Activated CD4-positive, alpha-beta memory T cell treated with anti-CD3 and anti-CD28 coated beads for 36 hours (primary cell): ENCODE measurements around the gene RAD51. TPM values are rescaled to one million over a fixed set of nuclear protein-coding genes. Genes with fewer than 3 reads are reported as not detected.

ENCODE experiments used
- CTCF ChIA-PET: fragments of 350-600 bp; sonication (Branson Sonifier 250); formaldehyde crosslinking; loops from one replicate; lab custom pipeline; 2021; ENCODE audit warnings: antibody characterized with exemption, inconsistent platforms; lab: Charles Lee
- POLR2A ChIA-PET: fragments of 350-600 bp; sonication (Branson Sonifier 250); formaldehyde crosslinking; loops from one replicate; lab custom pipeline; 2021; ENCODE audit warnings: antibody characterized with exemption; lab: Charles Lee
- DNase-seq: peaks from one replicate; pipeline ENCODE4 v3.0.0-alpha.2; 2020
- H3K27ac Mint-ChIP-seq: one replicate; pipeline ENCODE4 v1.8.0; 2021; ENCODE audit warnings: mixed read lengths
- H3K27me3 Mint-ChIP-seq: one replicate; pipeline ENCODE4 v1.8.0; 2021; ENCODE audit warnings: mixed read lengths
- H3K36me3 Mint-ChIP-seq: one replicate; pipeline ENCODE4 v1.8.0; 2021; ENCODE audit warnings: mixed read lengths
- H3K4me1 Mint-ChIP-seq: one replicate; pipeline ENCODE4 v1.8.0; 2021; ENCODE audit warnings: low read depth, mixed read lengths
- H3K4me3 Mint-ChIP-seq: one replicate; pipeline ENCODE4 v1.8.0; 2021; ENCODE audit warnings: mild to moderate bottlenecking, mixed read lengths
- H3K9me3 Mint-ChIP-seq: one replicate; pipeline ENCODE4 v1.8.0; 2021; ENCODE audit warnings: mixed read lengths
- intact Hi-C: fragments of 100-400 bp; cut with micrococcal nuclease; formaldehyde crosslinking; loops from one replicate; pipeline ENCODE4 v1.15.1; 2023
- total RNA-seq, 2 experiments: library from RNA; stranded (reverse); gene quantifications; one replicate each; pipeline ENCODE4 v1.2.3, GENCODE V29; 2021

Gene RAD51
- total RNA-seq, 2 experiments from 2014 or later, result 67.1 to 70.0 TPM

DNA sequence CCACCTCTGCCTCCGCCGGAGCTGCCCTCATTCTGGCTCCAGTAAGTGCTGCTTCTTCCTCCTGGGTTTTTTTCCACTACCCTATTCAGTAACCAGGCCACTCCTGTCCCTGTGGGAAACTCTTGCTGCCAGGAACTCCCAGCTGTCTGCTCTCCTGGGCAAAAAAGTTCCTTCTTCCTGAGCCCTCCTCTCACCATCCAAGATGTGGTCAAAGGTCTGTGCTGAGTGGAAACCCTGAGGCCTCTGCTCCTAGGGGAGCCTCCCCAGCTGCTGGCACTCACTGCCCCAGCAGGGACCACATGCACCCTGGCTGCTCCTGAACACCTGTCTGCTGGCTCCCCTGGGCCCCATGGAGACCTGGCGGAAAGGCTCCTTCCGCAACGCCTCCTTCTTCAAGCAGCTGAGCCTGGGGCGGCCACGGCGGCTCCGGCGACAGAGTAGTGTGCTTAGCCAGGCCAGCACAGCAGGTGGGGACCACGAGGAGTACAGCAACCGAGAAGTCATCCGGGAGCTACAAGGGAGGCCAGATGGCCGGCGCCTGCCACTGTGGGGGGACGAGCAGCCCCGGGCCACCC is 75.3 kb downstream of the RAD51 start:
- intact Hi-C loops, result no loop called here
- Mint-ChIP-seq H3K4me1 (peaks cover 24% of the 10 kb centered on the region), H3K27ac (peak overlapping the region; percentile 60), H3K4me3 (no peak overlapping the region), H3K36me3 (peaks cover 12% of the 10 kb centered on the region), H3K9me3 (no peaks in the 10 kb centered on the region), H3K27me3 (no peaks in the 10 kb centered on the region)
- ChIA-PET CTCF (interaction anchor here (1.1 to 2.1 kb wide), 3 partner anchors 12 to 87 kb away, joined by 4 to 6 read pairs (median 4); no protein-coding TSS in a partner anchor), POLR2A (interaction anchor here (1.0 to 1.2 kb wide), 3 partner anchors 26 to 75 kb away, joined by 3 to 4 read pairs (median 3); partner anchors contain the start of gene RAD51)
- DNase-seq, result no peak

DNA sequence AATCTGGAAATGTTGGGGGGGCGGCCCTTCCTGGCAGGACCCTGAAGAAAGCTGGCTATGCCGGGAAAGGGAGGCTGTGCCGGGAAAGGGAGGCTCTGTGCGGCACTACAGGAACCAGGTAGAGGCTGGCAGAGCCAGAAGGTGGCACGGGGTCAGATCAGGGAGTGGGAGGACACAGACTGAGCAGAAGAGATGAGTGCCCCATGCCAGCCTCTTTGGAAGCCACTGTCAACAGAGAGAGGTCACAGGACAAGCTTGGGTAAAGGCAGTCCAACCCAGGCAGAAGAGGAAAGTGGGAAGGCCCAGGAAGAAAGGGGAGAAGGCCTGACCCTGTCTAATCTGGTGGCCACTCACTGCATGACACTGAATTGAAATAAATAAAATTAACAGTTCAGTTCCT is 76.3 kb downstream of the RAD51 start:
- peaks cover 12% of the 10 kb centered on the region for H3K36me3 Mint-ChIP-seq
- no peaks in the 10 kb centered on the region for H3K9me3 Mint-ChIP-seq
- H3K4me1 Mint-ChIP-seq, result peaks cover 17% of the 10 kb centered on the region
- ChIA-PET CTCF (interaction anchor here (2.0 kb wide), 1 partner anchor 11 kb away, joined by 6 read pairs; no protein-coding TSS in a partner anchor), POLR2A (no interaction called here)
- intact Hi-C loops, result no loop called here
- peak overlapping the region; percentile 5 for H3K27ac Mint-ChIP-seq
- H3K4me3 Mint-ChIP-seq, result no peak overlapping the region
- no peak for DNase-seq
- H3K27me3 Mint-ChIP-seq, result no peaks in the 10 kb centered on the region

DNA sequence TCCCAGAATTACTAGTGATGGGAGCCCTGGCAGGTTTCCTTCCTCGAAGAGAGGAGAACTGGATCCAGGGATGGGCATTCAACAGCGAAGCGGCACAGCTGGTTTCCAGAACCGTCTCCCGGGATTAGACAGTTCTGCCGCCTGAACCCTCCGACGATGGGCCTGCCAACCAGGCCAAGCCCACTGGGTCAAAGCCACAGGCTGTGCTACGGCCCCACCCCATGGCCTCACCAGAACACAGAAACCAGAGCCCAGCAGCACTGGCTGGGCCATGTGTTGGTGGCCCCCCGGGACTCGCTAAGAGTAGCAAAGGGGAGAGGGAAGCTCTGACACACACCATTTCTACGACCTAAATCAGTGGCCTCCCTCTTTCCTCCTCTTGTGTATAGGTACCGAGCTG is 77.0 kb downstream of the RAD51 start:
- CTCF ChIA-PET, result interaction anchor here (2.0 kb wide), 1 partner anchor 10 kb away, joined by 6 read pairs; no protein-coding TSS in a partner anchor
- Mint-ChIP-seq H3K27me3 (no peaks in the 10 kb centered on the region), H3K9me3 (no peaks in the 10 kb centered on the region), H3K36me3 (peaks cover 18% of the 10 kb centered on the region), H3K27ac (no peak overlapping the region), H3K4me3 (no peak overlapping the region), H3K4me1 (peaks cover 24% of the 10 kb centered on the region)
- intact Hi-C loops, result no loop called here
- DNase-seq, result no peak
- POLR2A ChIA-PET, result no interaction called here

DNA sequence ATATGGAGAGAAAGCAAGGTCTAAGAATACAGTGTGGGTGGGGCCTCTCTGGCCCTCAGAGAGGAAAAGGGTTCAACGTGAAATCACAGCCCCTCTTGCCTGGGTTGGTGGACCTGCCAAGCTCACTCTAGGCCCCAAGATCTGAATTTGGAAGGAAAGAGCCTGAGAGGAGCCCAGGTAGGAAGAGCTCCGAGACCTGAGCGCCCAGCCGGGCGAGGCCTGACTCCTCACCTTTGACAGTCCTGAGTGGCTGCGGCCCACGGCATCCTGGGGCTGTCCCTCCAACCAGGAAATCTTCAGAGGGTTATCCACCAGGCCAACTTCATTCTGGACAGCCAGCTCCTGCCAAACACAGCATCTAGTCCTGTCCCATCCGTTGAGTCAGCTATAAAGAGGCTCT is 78.5 kb downstream of the RAD51 start:
- Mint-ChIP-seq H3K4me3 (no peak overlapping the region), H3K36me3 (peaks cover 18% of the 10 kb centered on the region), H3K4me1 (peaks cover 24% of the 10 kb centered on the region), H3K27ac (no peak overlapping the region), H3K9me3 (no peaks in the 10 kb centered on the region), H3K27me3 (no peaks in the 10 kb centered on the region)
- intact Hi-C loops, result no loop called here
- ChIA-PET POLR2A (no interaction called here), CTCF (interaction anchor here (0.7 to 1.3 kb wide), 3 partner anchors 9 to 29 kb away, joined by 3 to 4 read pairs (median 3); no protein-coding TSS in a partner anchor)
- DNase-seq, result no peak

DNA sequence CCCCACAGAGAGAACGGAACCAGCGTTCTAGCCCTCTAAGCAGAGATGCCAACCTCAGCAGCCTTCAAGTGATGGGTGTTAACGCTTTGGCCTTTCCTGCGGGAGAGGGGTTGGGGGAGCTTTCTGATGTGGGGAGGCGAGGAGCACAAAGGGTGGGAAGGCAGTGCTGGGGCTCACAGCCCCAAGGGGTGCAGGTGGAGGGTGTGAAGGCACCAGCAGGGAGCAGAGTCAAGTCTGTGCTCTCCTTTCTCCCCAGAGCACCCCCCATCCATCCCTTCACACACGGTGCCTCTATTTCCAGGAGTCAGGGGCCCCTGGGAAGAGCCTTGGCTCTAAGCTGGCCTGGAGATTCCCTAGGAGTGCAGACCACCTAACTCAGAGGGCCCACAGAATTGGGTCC is 78.9 kb downstream of the RAD51 start:
- Mint-ChIP-seq H3K27me3 (no peaks in the 10 kb centered on the region), H3K27ac (no peak overlapping the region), H3K4me3 (no peak overlapping the region), H3K4me1 (peaks cover 21% of the 10 kb centered on the region), H3K9me3 (no peaks in the 10 kb centered on the region), H3K36me3 (peaks cover 18% of the 10 kb centered on the region)
- ChIA-PET CTCF (interaction anchor here (0.7 to 1.3 kb wide), 3 partner anchors 9 to 30 kb away, joined by 3 to 4 read pairs (median 3); no protein-coding TSS in a partner anchor), POLR2A (interaction anchor here (0.5 kb wide), 1 partner anchor 8 kb away, joined by 4 read pairs; no protein-coding TSS in a partner anchor)
- DNase-seq, result no peak
- intact Hi-C loops, result no loop called here

DNA sequence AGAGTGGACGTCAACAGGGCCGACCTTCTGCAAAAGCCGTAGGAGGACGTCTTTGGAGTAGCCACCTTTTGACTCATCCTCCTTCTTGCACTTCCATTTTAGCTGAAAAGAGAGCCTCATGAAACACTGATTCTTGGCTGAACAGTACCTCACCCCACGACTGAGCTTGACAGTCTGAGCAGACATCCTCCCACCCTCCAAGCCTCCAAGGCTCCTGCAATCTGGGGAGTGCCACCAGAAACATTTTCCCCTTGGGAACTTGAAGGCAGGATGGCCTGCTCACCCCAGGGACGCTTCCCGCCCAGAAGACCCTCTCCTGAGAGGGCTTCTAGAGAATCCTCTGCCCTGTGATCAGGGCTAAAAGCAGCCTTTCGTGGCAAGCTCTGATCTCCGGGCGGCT is 80.0 kb downstream of the RAD51 start:
- Mint-ChIP-seq H3K27me3 (no peaks in the 10 kb centered on the region), H3K9me3 (no peaks in the 10 kb centered on the region), H3K27ac (no peak overlapping the region), H3K4me1 (peaks cover 10% of the 10 kb centered on the region), H3K4me3 (no peak overlapping the region), H3K36me3 (peaks cover 24% of the 10 kb centered on the region)
- no peak for DNase-seq
- CTCF ChIA-PET, result no interaction called here
- intact Hi-C loops, result no loop called here
- POLR2A ChIA-PET, result no interaction called here

DNA sequence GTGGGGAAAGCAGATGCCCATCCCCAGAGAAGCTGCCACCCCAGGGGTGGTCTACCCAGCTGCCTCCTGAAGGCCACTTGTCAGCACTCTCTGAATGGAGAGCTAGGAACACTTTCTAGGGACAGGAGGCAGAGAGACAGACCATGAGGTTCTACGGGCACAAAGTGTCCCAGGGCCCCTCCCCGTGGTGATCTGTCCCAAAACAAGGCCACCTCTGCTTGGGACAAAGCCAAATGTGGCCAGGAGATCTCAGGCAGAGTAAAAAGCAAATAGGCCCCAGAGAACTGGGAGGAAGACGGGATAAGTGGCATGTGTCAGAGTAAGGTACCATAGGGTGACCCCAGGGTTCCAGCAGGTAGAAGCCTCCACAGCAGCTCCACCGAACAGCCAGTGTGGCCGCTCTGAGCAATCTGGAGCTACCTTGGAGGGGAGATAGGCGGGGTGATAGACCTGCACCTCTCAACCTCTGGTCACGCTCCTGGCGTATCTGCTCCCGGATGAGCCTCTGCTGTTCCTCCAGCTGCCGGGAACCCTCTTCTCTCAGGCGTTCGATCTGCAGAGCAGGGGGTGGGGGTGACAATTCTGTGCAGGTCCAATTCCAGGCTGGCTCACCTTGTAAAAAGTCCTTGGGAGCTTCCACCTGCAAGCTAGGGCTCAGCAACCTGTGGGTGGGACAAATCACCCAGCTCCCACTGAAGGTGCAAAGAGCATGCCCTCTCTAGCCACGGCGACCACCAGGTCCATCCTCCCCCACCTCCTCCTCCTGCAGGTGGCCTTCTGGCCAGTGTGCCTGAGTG is 81.0 kb downstream of the RAD51 start:
- POLR2A ChIA-PET, result interaction anchor here (0.9 kb wide), 1 partner anchor 13 kb away, joined by 3 read pairs; no protein-coding TSS in a partner anchor
- no peaks in the 10 kb centered on the region for H3K9me3 Mint-ChIP-seq
- H3K27me3 Mint-ChIP-seq, result no peaks in the 10 kb centered on the region
- intact Hi-C loops, result no loop called here
- peaks cover 7% of the 10 kb centered on the region for H3K4me1 Mint-ChIP-seq
- H3K4me3 Mint-ChIP-seq, result no peak overlapping the region
- CTCF ChIA-PET, result interaction anchor here (0.6 to 2.0 kb wide), 7 partner anchors 10 to 445 kb away, joined by 3 to 6 read pairs (median 4); partner anchors contain the start of gene VPS18
- DNase-seq, result no peak
- H3K36me3 Mint-ChIP-seq, result peaks cover 24% of the 10 kb centered on the region
- H3K27ac Mint-ChIP-seq, result no peak overlapping the region

DNA sequence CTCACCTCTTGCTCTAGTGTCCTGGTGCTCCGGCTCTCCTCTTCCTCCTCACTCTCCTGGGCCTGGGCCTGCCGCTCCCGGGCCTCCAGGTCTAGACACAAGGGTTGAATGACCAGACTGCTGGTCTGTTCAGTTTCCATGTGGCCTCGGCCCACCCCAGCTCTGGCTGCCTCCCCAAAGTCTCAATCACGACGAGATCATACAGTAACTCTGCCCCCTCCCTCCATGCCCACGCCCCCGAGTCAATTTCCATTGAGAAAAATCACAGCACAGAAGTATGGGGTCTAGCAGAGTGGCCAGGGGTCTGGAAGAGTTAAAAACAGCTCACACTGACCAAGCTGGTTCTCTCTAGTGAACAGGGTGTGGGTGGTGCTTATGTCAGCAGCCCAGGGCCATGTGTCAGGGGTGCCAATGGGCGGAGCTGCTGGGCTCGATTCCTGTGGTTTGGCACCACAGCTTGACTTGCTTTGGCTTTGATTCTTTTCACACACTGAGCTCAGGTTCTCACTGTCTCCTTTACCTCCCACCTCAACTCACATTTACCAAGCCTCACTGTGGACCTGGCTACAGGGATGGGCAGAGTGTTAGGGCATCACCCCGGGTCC is 81.7 kb downstream of the RAD51 start:
- peaks cover 24% of the 10 kb centered on the region for H3K36me3 Mint-ChIP-seq
- no peaks in the 10 kb centered on the region for H3K27me3 Mint-ChIP-seq
- no peak overlapping the region for H3K4me3 Mint-ChIP-seq
- no peak overlapping the region for H3K27ac Mint-ChIP-seq
- DNase-seq, result peak; percentile 62
- peaks cover 7% of the 10 kb centered on the region for H3K4me1 Mint-ChIP-seq
- H3K9me3 Mint-ChIP-seq, result no peaks in the 10 kb centered on the region
- ChIA-PET POLR2A (interaction anchor here (0.6 to 0.9 kb wide), 2 partner anchors 13 to 128 kb away, joined by 3 read pairs; no protein-coding TSS in a partner anchor), CTCF (interaction anchor here (0.6 to 2.0 kb wide), 7 partner anchors 9 to 444 kb away, joined by 3 to 6 read pairs (median 4); partner anchors contain the start of gene VPS18)
- intact Hi-C loops, result no loop called here

Other genes starting within 250 kb of the RAD51 start
- 1 to 10 TPM; 8.2 to 8.7 TPM for gene CHST14, start 224.2 kb upstream of the RAD51 start, total RNA-seq
- gene CCDC32, start 130.1 kb upstream of the RAD51 start, total RNA-seq, result 10 to 100 TPM; 28.6 to 29.2 TPM
- gene RPUSD2, start 125.9 kb upstream of the RAD51 start, total RNA-seq, result 10 to 100 TPM; 12.7 to 13.7 TPM
- gene KNL1, start 100.9 kb upstream of the RAD51 start, total RNA-seq, result 10 to 100 TPM; 32.8 to 33.1 TPM
- 10 to 100 TPM; 22.6 to 22.7 TPM for gene RMDN3, start 60.1 kb downstream of the RAD51 start, total RNA-seq
- 10 to 100 TPM; 36.0 to 40.2 TPM for gene GCHFR, start 68.9 kb downstream of the RAD51 start, total RNA-seq
- under 1 TPM; 0.39 to 0.43 TPM for gene C15orf62, start 74.8 kb downstream of the RAD51 start, total RNA-seq
- 10 to 100 TPM; 22.8 to 26.1 TPM for gene ZFYVE19, start 111.9 kb downstream of the RAD51 start, total RNA-seq
- gene DNAJC17, start 112.3 kb downstream of the RAD51 start, total RNA-seq, result 10 to 100 TPM; 32.5 to 34.5 TPM
- not detected for gene PPP1R14D, start 133.5 kb downstream of the RAD51 start, total RNA-seq
- 10 to 100 TPM; 11.3 to 13.1 TPM for gene SPINT1, start 148.9 kb downstream of the RAD51 start, total RNA-seq
- gene RHOV, start 179.1 kb downstream of the RAD51 start, total RNA-seq, result under 1 TPM; 0.29 to 0.53 TPM
- gene VPS18, start 199.3 kb downstream of the RAD51 start, total RNA-seq, result 1 to 10 TPM; 7.8 to 8.8 TPM
- gene DLL4, start 234.2 kb downstream of the RAD51 start, total RNA-seq, result not detected